Endothelial cell of umbilical vein (primary cell): ENCODE results near the gene ATP1B1. TPM values are rescaled to one million over a fixed set of nuclear protein-coding genes. Genes with fewer than 3 reads are reported as not detected.

ENCODE experiments used
- BruUV-seq: library from RNA; stranded (reverse); fragments of 400-500 nt; replicated peaks from 2 replicates; lab custom pipeline; 2021; lab: Mats Ljungman, UMichigan
- CTCF ChIA-PET: fragments of 300-600, 350-600 bp; sonication (Branson Sonifier 250); formaldehyde crosslinking; loops from one replicate; lab custom pipeline; 2021; ENCODE audit warnings: antibody characterized with exemption, inconsistent platforms; lab: Charles Lee
- POLR2A ChIA-PET: fragments of 300-600, 350-600 bp; sonication (Branson Sonifier 250); formaldehyde crosslinking; loops from one replicate; lab custom pipeline; 2021; ENCODE audit warnings: antibody characterized with exemption, inconsistent platforms; lab: Charles Lee
- DNase-seq: peaks from one replicate; pipeline ENCODE4 v3.0.0-alpha.2; 2011; ENCODE audit warnings: low read depth, low spot score
- FAIRE-seq: peaks from 2 replicates; lab custom pipeline; 2011; peaks lifted over from hg19 to GRCh38; lab: Jason Lieb, UNC
- H2AFZ ChIP-seq: 2 replicates; pipeline ENCODE4 v1.6.0; 2012; ENCODE audit warnings: low read depth, low read length, control low read depth, inconsistent platforms
- H3K27ac ChIP-seq: 2 replicates; pipeline ENCODE4 v1.5.1; 2011; ENCODE audit warnings: low read depth, mild to moderate bottlenecking, control low read depth, low read length, moderate library complexity; ENCODE audit not compliant: insufficient read depth
- H3K27me3 ChIP-seq, 2 experiments: 2 replicates each; pipeline versions ENCODE4 v1.6.0 to v1.6.1; 2011; ENCODE audit warnings: low read length in 2 of 2, mixed read lengths in 1 of 2; ENCODE audit not compliant: control insufficient read depth in 2 of 2, insufficient read depth in 2 of 2
- H3K36me3 ChIP-seq, 2 experiments: 2 replicates in 1 of 2; 3 replicates in 1 of 2; pipeline ENCODE4 v1.5.1; 2011; ENCODE audit warnings: low read length in 2 of 2, mild to moderate bottlenecking in 1 of 2, moderate library complexity in 1 of 2; ENCODE audit not compliant: control insufficient read depth in 2 of 2, insufficient read depth in 2 of 2; ENCODE audit errors: extremely low read depth in 1 of 2
- H3K4me1 ChIP-seq: 3 replicates; pipeline ENCODE4 v1.5.1; 2011; ENCODE audit warnings: mild to moderate bottlenecking, low read length; ENCODE audit not compliant: control insufficient read depth, insufficient read depth; ENCODE audit errors: extremely low read depth
- H3K4me2 ChIP-seq: 2 replicates; pipeline ENCODE4 v1.6.1; 2011; ENCODE audit warnings: low read length, control low read depth, mixed read lengths; ENCODE audit not compliant: insufficient read depth
- H3K4me3 ChIP-seq, 3 experiments: fragments of 200-600 bp in 1 of 3; sonication (generic), shearing (Covaris generic) in 1 of 3; replicated peaks in 1 of 3; 2 replicates each; pipeline ENCODE4 v1.5.1; 2011 to 2016; ENCODE audit warnings: control low read depth in 3 of 3, low read length in 3 of 3, mild to moderate bottlenecking in 2 of 3, inconsistent platforms in 1 of 3, low read depth in 1 of 3, moderate library complexity in 1 of 3; ENCODE audit not compliant: insufficient read depth in 1 of 3
- H3K79me2 ChIP-seq: 2 replicates; pipeline ENCODE4 v1.6.0; 2012; ENCODE audit warnings: low read length, inconsistent platforms; ENCODE audit not compliant: control insufficient read depth, insufficient read depth
- H3K9ac ChIP-seq: replicated peaks from 2 replicates; pipeline ENCODE3; 2011; ENCODE audit warnings: low read length, control low read depth; ENCODE audit not compliant: insufficient read depth; ENCODE audit errors: extremely low read depth
- H3K9me1 ChIP-seq: replicated peaks from 3 replicates; pipeline ENCODE4 v1.6.0; 2011; ENCODE audit warnings: mild to moderate bottlenecking, low read length; ENCODE audit not compliant: control insufficient read depth, insufficient read depth; ENCODE audit errors: extremely low read depth
- H3K9me3 ChIP-seq: replicated peaks from 2 replicates; pipeline ENCODE4 v1.5.1; 2012; ENCODE audit warnings: low read length, inconsistent platforms; ENCODE audit not compliant: control insufficient read depth, insufficient read depth
- H4K20me1 ChIP-seq: replicated peaks from 2 replicates; pipeline ENCODE3; 2011; ENCODE audit warnings: mild to moderate bottlenecking, low read length; ENCODE audit not compliant: control insufficient read depth, insufficient read depth; ENCODE audit errors: extremely low read depth
- CTCF ChIP-seq, 2 donors: IDR thresholded peaks; 1 replicate in 1 of 2; 2 replicates in 1 of 2; pipeline ENCODE4 v1.5.1; 2011; ENCODE audit warnings: low read length in 2 of 2, mild to moderate bottlenecking in 2 of 2, moderate library complexity in 2 of 2, control low read depth in 1 of 2, inconsistent platforms in 1 of 2, low read depth in 1 of 2; ENCODE audit not compliant: insufficient read depth in 1 of 2; ENCODE audit errors: extremely low read depth in 1 of 2
- GATA2 ChIP-seq: IDR thresholded peaks from 2 replicates; pipeline ENCODE4 v1.7.0; 2011; ENCODE audit warnings: low read depth, mild to moderate bottlenecking, moderate library complexity, mixed read lengths, low read length; ENCODE audit not compliant: insufficient read length, insufficient read depth
- POLR2A ChIP-seq: IDR thresholded peaks from 2 replicates; pipeline ENCODE4 v1.6.1; 2012; ENCODE audit warnings: low read depth, mild to moderate bottlenecking, control low read depth, low read length
- POLR2AphosphoS5 ChIP-seq: IDR thresholded peaks from 2 replicates; pipeline ENCODE4 v1.6.1; 2012; ENCODE audit warnings: low read depth, mild to moderate bottlenecking, control low read depth, low read length, moderate library complexity; ENCODE audit not compliant: insufficient read depth
- dilution Hi-C: fragments of 300-500 bp; cut with MboI; formaldehyde crosslinking; loops from one replicate; pipeline ENCODE4 v1.15.0; 2019; ENCODE audit warnings: low sequenced_read_pairs; ENCODE audit not compliant: extremely low pct_ligation_motif_present
- intact Hi-C: fragments of 100-400 bp; cut with micrococcal nuclease; formaldehyde crosslinking; loops from one replicate; pipeline ENCODE4 v1.10.0; 2022
- polyA plus RNA-seq, 4 experiments: library from polyadenylated mRNA; depleted of rRNA in 3 of 4; stranded (reverse) in 3 of 4; unstranded in 1 of 4; fragments of >200 nt; gene quantifications; 2 replicates each; pipeline versions ENCODE4 v1.2.1 to v1.2.3, GENCODE V29; 2011 to 2012; ENCODE audit warnings: missing spikeins in 1 of 4
- total RNA-seq: library from RNA; stranded (reverse); gene quantifications from 2 replicates; pipeline ENCODE4 v1.2.3, GENCODE V29; 2021

Gene ATP1B1
- total and polyA plus RNA-seq, 2 donors (not counting 3 experiments of a cell fraction or from before 2014, with no cell fraction given): 14.3 to 56.1 TPM

GRCh38 chr1:169060919-169061639 is 45.4 kb upstream of the ATP1B1 start:
- no peaks in the 10 kb centered on the region for H3K27me3 ChIP-seq
- no TSS peak for BruUV-seq
- no peak overlapping the region for H3K9ac ChIP-seq
- peak overlapping the region; percentile 16 for H3K4me2 ChIP-seq
- H4K20me1 ChIP-seq: no peaks in the 10 kb centered on the region
- TF ChIP-seq GATA2 (peak; percentile 93), CTCF (IDR thresholded peaks at IDR 0.05; ENCODE audit: extremely low read depth in 1 of 2, insufficient read depth in 1 of 2, low read depth in 1 of 2, low read length in 2 of 2) (no peak), POLR2AphosphoS5 (peak; percentile 46)
- H3K36me3 ChIP-seq: no peaks in the 10 kb centered on the region
- H3K79me2 ChIP-seq: no peaks in the 10 kb centered on the region
- no peaks in the 10 kb centered on the region for H3K9me3 ChIP-seq
- CTCF ChIA-PET: interaction anchor here (0.8 to 1.6 kb wide), 4 partner anchors 16 to 287 kb away, joined by 3 to 4 read pairs (median 4); no protein-coding TSS in a partner anchor
- no peaks in the 10 kb centered on the region for H3K9me1 ChIP-seq
- FAIRE-seq: no peak
- dilution Hi-C loops (no loop called here), intact Hi-C loops (no loop called here)
- POLR2A ChIA-PET: no interaction called here
- H2AFZ ChIP-seq: no peak overlapping the region
- H3K4me3 ChIP-seq: no peak overlapping the region
- H3K4me1 ChIP-seq: peaks cover 7% of the 10 kb centered on the region
- no peak overlapping the region for H3K27ac ChIP-seq
- DNase-seq: peak; percentile 26

GRCh38 chr1:169062152-169062551 is 44.3 kb upstream of the ATP1B1 start:
- Histone ChIP-seq H3K9ac (no peak overlapping the region), H3K36me3 (no peaks in the 10 kb centered on the region), H3K4me1 (peaks cover 7% of the 10 kb centered on the region), H4K20me1 (no peaks in the 10 kb centered on the region), H2AFZ (no peak overlapping the region), H3K79me2 (no peaks in the 10 kb centered on the region), H3K4me2 (no peak overlapping the region), H3K27me3 (no peaks in the 10 kb centered on the region), H3K9me1 (no peaks in the 10 kb centered on the region), H3K4me3 (no peak overlapping the region), H3K9me3 (no peaks in the 10 kb centered on the region), H3K27ac (no peak overlapping the region)
- ChIA-PET CTCF (interaction anchor here (1.4 kb wide), 1 partner anchor 286 kb away, joined by 4 read pairs; no protein-coding TSS in a partner anchor), POLR2A (no interaction called here)
- TF ChIP-seq POLR2A: no peak
- FAIRE-seq (no peak), DNase-seq (no peak)
- dilution Hi-C loops: no loop called here
- BruUV-seq: no TSS peak
- intact Hi-C loops: no loop called here
